ENCODE results near the gene HMSD. TPM values are rescaled to one million over a fixed set of nuclear protein-coding genes. Genes with fewer than 3 reads are reported as not detected.

Gene HMSD, protein sequence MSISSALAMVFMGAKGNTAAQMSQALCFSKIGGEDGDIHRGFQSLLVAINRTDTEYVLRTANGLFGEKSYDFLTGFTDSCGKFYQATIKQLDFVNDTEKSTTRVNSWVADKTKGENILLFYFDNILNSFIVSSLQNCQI
- total RNA-seq (2022; extraction: Qiagen RNA extraction) = 0.09 to 0.29 TPM (median 0.24 TPM) in 3 of 5 replicates, not detected in the others

GRCh38 chr18:63949068-63949737 lies at the start of gene HMSD:
Gene HMSD (plus strand): TSS chr18:63949301. CDS start chr18:63953456, 4,155 bp downstream.

DNA sequence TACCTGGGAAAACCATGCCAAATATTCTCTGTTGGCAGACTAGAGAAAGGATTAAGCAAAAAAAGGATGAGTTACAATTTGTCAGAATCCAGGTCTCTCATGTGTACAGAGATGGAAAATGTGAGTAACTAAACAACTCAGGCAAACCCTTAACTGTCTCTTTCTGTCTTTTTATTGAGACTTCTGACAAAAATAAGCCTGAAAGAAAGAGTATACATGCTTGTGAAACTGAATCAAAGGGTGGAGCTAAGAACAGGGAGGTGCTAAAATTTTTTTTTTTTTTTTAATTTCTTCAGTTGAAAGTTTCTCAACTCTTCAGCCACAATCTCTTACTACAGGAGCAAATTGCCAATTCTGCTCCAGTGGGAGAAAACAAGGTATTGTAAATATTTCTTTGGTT lies 41.4 kb upstream of the HMSD start, which contains the start of gene SERPINB10:
Gene SERPINB10 (plus strand): TSS at position 295 of the 400 bp plus-strand sequence. CDS start 7,553 bp downstream, outside the sequence.

DNA sequence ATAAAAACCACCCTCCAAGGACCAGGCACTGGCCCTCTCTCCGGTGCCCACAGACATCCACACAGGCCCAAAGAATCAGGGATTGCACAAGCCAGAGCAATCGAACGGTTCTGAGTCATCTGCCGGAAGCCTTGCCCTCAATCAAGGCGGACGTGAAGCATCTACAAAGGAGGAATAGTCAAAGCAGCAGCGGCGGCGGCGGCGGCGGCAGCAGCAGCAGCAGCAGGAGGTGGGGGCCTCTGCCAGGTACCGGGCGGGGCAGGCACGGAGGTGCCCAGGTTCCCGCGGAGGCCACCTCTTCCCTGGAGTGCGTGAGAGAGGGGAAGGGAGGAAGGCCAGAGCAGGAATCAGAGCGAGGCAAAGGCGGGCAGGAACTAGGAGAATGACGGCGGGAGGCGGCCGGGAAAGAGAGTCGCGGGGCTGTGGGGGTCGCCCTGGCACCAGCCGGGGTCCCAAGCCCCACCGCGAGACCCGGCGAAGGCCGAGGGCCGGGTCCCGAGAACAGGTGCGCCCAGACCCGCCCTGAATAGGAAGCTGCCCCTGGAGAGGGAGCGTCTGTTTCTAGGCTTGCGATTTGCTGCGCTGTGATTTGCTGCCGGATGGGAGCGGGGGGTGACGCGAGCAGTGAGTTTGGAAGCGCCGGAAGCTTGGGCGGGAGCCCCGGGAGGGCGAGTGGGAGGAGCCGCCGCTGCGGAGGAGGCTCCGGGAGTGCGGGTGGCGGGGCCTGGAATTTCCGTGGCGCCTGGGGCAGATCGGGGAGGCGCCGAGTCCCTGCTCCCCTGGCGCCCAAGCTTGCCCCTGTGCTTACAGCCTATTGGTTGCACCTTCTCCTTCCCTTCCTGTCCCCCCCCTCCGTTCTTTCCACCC lies 21.1 kb downstream of the HMSD start, which contains the start of gene SERPINB8:
Gene SERPINB8 (plus strand): TSS at position 140 of the 867 bp plus-strand sequence. CDS start 8,228 bp downstream, outside the sequence.

Other genes with a start within 250 kb of the HMSD start
- 0.03 to 0.16 TPM in 2 of 5 replicates, not detected in the others for gene SERPINB11, start 246.3 kb upstream of the HMSD start, total RNA-seq (2022; extraction: Qiagen RNA extraction)
- gene SERPINB7, start 173.9 kb upstream of the HMSD start, total RNA-seq (2022; extraction: Qiagen RNA extraction) = 1.6 to 3.0 TPM (median 2.2 TPM) in 5 replicates
- 0.05 to 0.09 TPM (median 0.05 TPM) in 3 of 5 replicates, not detected in the others for gene SERPINB2, start 61.6 kb upstream of the HMSD start, total RNA-seq (2022; extraction: Qiagen RNA extraction)
- not detected in 5 replicates for gene SERPINB10, start 41.3 kb upstream of the HMSD start, total RNA-seq (2022; extraction: Qiagen RNA extraction)
- gene SERPINB8, start 20.8 kb downstream of the HMSD start, total RNA-seq (2022; extraction: Qiagen RNA extraction) = 8.2 to 11.4 TPM (median 9.6 TPM) in 5 replicates
- not detected in 5 replicates for gene LINC00305, start 199.8 kb downstream of the HMSD start, total RNA-seq (2022; extraction: Qiagen RNA extraction)

Measured in A549 treated with AZD2906 at 1 μM for 4 hours (cell line).